Activated CD4-positive, alpha-beta T cell treated with anti-CD3 and anti-CD28 coated beads for 1 hour (primary cell): Measurements from ENCODE around the gene RASSF1.

Experiments used
- DNase-seq: peaks from one replicate; pipeline ENCODE4 v3.0.0-alpha.2; 2020

Gene RASSF1, protein sequence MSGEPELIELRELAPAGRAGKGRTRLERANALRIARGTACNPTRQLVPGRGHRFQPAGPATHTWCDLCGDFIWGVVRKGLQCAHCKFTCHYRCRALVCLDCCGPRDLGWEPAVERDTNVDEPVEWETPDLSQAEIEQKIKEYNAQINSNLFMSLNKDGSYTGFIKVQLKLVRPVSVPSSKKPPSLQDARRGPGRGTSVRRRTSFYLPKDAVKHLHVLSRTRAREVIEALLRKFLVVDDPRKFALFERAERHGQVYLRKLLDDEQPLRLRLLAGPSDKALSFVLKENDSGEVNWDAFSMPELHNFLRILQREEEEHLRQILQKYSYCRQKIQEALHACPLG

DNA sequence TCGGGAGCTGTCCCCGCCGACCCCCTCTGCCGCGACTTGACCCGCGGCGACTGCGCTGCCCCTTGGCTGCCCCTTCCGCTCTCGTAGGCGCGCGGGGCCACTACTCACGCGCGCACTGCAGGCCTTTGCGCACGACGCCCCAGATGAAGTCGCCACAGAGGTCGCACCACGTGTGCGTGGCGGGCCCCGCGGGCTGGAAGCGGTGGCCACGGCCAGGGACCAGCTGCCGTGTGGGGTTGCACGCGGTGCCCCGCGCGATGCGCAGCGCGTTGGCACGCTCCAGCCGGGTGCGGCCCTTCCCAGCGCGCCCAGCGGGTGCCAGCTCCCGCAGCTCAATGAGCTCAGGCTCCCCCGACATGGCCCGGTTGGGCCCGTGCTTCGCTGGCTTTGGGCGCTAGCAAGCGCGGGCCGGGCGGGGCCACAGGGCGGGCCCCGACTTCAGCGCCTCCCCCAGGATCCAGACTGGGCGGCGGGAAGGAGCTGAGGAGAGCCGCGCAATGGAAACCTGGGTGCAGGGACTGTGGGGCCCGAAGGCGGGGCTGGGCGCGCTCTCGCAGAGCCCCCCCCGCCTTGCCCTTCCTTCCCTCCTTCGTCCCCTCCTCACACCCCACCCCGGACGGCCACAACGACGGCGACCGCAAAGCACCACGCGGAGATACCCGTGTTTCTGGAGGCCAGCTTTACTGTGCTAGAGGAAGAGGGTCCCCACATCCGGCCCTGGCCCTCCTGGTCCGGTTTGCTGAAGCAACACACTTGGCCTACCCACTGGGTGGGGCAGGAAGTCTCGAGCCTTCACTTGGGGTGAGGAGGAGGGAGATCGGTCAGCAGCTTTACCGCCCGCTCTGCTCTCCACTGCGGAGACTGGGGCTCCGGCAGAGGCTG, at the start of gene RASSF1:
Gene RASSF1, minus strand, starts transcription at position 389 of the 882 bp plus-strand sequence. Its CDS starts 31 bp downstream, at position 358.
- no peak for DNase-seq

DNA sequence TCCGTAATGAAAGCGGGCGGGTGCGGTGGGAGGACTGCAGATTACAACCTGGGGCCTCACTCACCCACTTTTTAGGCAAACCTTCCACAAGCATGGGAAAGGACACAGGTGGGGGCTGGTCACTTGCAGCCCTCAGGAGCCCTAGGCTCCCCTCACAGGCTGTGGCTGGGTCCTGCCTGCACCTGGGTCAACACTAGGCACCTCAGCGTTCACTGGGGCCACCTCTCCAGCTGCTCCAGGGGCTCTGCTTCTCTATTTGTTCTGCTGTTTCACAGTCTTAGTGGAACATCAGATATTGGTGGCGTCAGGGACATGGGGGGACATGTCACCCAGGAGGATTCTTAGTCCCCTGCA, 48.8 kb upstream of the RASSF1 start:
- no peak for DNase-seq

DNA sequence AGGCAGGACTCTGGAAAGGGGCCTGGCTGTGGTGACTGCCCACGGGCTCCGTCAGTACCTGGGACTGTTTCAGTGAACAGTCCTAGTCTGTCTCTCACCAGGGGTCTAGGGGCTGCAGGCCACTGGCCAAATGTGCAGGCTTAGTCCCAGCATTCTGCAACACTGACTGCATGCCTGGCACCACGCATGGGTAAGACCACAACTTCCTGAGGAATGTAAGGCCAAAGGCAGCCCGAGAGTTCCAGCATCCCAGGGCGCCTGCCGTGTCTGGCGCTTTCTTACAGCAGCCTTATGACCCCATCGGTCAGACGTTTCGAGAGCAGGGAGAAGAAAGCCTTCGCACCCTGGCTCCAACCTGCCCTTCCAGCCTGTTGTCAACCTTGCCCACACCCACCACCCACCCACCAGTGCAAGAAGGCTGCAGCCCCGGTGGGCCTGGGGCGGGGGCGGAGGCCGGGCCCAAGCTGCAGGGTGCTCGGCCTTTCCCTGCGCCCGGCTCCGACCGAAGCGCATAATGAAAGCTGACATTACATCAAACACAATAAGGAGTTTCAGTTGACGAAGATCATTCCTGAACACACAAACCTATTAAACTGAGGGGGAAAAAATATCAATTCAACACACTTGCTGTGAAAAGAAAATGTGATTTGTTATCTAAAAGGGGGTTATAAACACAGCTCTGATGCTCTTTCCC, 48.2 kb upstream of the RASSF1 start:
- DNase-seq, result no peak

DNA sequence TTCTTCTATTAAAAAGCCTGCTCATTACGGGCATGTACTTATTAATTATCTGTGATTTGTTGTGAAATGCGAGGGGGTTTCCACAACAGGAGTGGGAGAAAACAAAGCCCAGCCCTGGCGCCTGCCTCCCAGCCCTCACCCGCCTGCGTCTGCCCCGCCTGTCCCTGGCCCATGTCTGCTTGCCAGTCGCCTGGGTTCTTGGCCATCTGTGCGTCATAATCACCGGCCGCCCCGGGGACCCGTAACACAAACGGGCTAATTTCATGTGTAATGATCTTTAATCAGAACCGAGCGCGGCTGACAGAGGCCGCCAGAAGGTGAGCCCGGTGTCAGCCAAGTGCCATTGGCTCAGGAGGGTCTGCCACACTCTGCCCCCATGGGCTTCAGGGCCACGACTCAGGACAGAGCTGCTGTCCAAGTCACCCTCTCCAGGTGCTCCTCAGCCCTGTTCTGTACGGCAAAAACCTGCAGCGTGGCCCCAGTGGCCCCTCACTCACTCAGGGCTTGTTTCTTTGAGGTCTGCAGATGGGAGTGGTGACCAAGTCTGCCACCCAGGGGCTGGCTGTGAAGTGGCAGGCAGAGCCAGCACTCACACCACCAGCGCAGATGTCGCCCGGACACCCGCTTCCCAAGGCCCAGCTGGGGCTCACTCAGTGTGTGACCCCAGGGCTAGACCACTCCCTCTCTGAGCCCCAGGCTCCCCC, 47.5 kb upstream of the RASSF1 start:
- no peak for DNase-seq

DNA sequence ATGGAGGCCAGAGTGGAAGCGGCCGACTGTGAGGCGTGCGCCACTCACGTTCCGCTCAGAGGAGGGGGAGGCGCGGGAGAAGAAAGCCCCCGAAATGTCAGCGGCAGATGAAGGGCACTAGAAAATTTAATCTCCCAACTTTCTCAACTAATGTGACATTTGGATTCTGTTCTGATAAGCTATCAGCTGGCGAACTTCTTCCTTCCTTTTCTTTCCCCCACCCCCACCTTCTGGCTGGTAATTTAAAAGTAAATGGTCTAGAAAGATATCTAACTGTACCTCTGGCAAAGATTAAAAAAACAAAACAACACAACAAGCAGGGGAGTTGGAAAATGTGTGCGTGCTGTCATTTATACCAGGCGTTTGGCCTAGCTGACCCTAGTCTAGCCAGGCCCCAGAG, 45.1 kb upstream of the RASSF1 start:
- DNase-seq, result no peak

DNA sequence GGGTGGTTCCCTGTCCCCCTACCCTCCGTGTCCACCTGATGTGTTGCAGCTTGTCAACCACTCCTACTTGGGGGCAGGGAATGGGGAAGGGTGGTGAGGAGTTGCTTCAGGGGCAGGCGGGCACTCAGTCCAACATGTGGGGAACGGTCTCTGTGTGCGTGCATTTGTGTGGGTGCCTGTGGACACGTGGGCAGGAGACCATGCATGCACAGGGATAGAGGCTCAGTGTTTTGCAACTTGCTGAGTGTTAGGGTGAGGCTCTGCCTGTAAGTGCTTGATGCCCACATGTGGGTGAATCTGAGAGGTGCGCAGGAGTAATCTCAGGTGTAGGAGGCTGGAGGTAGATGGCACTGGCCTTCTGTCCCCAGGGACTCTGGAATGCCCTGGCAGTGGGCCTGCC, 43.1 kb upstream of the RASSF1 start:
- no peak for DNase-seq

DNA sequence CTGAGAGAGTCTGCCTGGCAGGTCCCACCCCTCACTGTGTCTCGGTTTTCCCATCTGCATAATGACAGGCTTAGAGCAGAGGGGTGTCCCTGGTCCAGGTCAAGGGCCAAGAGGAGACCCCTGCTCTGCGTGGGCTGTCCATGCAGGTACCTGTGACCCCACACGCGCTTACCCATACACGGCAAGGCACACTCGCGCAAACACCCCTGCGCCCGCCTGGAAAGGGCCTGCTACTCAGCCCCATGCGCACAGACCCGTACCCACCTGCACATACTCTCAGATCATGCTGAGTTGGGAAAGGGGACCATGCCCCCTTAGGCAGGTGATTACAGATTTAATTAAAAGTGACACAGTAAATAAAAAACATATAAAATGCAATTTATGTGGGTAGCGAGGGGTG, 42.1 kb upstream of the RASSF1 start:
- DNase-seq, result no peak

DNA sequence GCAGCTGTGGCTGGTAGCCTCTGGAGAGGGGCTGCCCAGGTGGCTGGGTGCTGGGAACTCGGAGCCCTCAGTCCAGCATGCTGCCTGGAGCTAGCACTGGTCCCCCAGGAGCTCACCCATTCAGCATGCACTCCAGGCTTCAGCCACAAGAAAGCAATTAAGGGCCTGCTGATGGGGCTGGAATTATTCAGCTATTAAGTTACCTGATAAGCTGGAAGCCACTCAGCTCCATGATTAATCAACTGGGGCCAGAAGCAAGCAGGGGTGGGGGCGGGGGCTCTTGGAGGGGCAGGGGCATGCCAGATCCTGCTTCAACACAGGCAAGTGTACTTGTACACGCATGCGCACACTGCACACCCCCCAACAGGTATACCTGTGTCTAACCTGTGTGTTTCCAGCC, 40.7 kb upstream of the RASSF1 start:
- no peak for DNase-seq

DNA sequence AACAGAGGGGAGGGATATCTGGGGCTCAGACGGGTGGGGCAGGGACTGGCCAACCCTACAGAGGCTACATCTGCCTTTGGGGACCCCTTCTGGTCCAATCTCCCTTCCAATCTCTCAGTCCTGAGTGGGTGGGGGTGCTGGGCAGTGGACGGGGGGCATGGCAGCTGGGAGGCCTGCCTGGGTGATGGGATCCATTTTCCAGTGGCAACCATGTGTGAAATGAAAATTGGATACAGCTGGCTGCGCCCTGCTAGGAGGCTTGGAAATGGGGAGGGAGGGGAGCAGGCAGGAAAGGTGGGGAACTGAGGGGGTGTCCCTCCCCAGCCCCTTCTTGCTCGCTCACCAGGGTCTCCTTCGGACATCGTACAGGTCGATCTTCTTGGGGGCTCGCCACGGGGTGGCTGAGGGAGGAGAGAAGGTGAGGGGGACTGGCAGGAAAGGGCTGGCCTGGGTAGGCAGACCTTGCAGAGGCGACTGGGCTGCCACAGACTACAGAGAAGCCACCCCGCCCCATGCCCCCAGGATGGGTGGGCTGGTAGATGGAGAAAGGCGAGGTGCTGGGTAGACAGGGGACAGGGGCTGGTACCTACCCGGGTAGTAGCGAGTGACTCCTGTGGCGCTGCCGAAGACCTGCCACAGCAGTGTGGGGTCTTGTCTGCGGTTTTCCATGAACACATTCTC, 39.9 kb upstream of the RASSF1 start:
- DNase-seq, result no peak

DNA sequence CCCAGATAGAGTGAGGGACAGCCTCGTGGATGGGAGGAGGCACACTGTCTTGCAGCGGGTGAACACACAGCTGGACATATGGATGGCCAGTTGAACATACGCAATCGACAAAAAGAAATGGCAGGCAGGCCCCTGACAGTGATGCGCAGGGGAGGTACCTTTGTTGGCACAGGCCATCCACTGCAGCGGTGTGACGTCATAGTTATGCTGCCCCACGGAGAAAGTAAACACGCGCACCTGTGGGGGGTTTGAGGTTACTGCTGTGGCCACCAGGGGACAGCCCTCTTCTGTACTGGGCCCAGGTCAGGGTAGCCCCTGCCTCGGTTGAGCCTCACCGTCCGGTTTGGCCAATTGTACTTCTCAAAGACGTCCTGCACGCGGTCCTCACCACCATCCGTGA, 38.1 kb upstream of the RASSF1 start:
- no peak for DNase-seq

DNA sequence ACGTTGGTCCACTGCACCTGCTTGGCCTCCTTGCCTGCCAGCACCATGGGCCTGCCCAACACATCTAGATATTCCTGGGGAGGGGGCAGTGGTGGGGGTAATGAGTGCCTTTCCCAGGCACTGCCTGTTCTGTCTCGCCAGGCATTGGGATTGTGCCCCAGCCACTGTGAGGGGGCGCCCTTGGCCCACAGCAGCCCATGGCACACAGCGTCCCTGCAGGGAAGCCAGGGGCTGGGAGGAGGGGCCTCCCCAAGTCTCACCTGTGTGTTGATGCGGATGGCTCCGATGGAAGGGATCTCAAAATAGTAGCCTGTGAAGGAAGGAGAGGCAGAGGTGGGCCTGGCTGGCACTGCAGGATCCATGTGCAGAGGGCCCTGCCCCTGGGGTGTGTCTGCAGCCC, 37.4 kb upstream of the RASSF1 start:
- no peak for DNase-seq

DNA sequence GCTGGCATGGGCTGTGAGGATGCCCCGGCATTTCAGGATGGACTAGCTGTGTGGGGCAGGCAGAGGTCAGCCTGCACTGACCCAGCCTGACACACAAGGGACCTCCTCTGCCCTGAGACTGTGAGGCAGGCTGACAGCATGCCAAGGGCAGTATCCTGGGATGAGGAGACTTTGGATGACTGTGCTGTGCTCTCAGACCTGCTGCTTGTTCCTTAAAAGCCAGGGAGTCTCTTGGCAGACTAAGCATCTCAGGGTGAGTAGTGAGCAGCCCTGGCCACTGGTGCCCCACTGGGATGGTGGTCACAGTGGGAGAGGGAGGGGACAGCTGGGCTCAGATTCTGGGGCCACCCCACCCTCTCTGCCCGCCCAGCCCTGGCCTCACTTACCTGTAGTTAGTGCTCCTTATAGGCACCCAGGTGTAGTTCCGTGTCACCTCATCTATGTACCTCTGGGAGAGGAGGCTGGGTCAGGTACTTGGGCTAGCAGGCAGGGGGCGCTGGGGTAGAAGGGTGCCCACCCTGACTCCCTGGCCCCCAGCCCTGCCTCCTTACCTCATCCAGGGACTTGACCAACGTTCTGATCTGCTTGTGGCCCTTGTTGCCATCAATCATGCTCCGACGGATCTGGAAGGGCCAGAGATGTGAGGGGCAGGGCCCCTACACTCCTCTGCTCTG, 34.8 kb upstream of the RASSF1 start:
- no peak for DNase-seq

DNA sequence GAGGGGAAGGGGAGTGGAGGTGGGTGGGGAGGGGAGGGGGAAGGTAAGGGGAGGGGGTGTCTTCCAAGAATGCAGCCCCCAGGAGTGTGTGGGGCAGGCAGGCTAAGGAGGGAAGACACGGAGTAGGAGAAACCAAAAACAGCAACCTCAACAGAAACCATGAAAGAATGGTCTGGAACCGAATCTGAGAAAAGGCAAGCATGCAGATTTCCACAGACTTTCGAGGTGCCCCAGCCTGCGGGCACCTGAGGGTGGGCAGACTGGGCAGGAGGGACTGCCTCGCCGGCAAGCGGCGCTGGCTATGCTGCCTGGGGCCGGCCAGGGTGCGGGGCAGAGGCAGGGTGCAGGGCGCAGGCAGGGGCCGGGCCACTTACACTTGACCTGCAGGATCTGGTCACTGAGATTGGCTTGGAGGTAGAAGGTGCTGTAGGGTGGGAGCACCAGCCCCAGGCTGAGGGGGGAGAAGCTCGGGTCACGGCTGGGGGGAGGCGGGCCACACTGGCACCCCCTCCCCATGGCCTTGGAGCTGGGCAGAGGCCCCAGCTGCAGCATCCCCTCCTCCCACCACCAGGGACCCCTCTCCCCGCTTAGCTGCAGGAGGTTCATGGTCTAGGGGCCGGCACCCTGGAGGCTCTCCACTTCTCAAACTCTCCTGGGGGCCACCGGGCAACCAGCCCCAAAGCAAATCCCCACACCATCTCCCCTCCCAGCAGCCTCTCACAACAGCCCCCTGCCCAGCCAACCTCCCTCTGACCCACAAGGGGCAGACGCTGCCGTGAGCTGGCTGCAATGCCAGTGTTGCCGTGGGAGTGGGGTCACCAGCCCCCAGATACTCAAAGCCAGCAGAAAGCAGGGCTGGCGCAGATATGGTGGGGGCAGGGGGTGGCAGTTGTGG, 34.0 kb upstream of the RASSF1 start:
- no peak for DNase-seq

DNA sequence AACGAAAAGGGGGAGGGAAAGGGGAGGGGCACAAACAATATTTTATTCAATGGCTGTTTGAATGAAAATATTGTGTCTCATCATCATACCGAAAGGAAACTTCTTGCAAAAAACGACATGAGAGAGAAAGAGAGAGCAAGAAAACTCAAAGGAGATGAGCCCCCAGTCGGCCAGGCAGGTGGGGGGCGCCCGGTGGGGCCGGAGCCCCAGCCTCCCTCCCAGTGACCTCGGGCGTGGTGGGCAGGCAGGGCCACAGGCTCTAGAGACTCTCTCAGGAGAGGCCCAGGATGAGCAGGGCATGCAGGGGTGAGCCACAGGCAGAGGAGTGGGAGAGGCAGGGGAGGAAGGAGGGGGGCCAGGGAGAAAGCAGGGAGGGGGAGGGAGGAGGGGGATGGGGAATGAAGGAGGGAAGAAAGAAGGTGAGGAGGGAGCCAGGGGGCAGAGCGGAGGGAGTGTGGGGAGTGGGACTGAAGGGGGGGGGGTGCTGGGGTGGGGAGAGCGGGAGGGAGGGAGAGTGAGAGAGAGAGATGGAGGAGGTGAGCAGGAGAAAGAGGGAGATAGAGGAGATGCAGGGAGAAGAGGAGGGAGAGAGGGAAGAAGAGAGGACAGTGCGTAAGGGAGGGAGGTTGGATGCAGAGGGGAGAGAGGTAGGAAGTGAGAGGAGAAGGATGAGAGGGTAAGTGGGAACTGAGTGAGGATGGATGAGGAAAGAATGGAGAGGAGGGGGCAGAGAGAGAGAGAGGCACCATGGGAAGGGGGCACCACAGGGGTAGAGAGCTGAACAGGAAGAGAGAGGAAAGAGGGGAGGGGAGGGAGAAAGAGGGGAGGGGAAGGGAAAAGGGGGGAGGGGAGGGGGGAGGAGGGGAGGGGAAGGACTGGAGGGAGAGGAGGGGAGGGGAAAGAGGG, 32.8 kb upstream of the RASSF1 start:
- no peak for DNase-seq

DNA sequence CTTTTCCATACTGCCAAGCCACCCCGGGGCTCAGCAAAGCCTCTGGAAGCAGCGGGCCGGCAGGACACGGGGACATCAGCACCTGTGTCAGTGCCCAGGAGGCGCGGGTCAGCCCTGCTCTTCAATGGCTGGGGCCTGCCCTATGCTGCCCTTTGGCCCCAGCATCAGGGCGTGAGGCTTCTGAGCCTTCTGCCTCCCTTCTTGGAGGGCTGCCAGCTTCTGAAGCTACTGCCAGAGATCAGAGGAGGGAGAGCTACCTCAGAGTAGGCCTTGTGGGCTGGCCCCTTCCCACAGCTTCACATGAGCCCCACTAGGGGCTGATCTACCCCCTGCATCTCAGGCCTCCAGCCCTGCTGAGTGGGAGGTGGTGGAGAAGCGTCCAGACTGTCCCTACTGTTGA, 31.7 kb upstream of the RASSF1 start:
- DNase-seq, result no peak

DNA sequence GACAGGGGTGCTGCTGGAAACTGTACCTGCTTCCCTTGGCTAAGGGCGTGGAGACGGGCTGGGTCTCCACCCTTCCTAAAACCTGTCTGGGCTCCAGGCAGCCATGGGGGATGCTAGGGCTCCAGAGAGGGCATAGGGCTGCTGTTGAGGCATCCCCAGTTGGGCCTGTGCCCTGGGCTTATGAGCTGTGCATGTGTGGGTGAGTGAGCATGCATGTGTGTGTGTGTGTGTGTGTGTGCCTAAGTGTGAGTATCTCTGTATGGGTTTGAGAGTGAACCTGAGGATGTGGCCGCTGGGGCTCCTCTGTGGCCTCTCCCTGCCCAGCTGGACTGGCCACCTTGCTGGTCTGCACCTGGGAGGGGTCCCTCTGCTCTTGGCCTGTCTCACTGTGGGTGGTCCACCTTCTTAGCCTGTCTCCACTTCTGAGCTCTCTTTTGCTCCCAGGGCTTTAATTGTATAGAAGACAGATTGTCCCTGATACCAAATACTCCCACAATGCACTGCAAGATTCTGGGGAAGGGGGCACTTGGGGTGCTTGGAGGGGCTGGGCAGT, 30.6 kb upstream of the RASSF1 start:
- no peak for DNase-seq

DNA sequence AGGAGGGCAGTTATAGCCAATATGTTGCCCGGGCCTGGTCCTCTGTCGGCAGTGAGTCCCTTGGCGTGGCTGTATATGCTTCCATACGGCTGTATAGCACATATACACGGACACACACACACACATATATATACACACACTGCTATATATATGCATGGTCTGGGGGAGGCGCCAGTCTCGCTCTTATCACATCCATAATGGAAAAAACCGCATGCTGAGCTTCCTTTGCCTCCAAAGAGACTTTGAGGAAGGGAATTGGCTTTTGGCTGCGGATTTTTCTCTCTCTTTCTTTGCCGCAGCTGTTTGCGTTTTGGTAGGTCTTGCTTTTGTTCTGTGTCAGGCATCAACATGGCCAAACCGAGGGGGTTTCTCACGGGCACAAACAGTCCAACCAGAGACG, 30.0 kb upstream of the RASSF1 start:
- no peak for DNase-seq

DNA sequence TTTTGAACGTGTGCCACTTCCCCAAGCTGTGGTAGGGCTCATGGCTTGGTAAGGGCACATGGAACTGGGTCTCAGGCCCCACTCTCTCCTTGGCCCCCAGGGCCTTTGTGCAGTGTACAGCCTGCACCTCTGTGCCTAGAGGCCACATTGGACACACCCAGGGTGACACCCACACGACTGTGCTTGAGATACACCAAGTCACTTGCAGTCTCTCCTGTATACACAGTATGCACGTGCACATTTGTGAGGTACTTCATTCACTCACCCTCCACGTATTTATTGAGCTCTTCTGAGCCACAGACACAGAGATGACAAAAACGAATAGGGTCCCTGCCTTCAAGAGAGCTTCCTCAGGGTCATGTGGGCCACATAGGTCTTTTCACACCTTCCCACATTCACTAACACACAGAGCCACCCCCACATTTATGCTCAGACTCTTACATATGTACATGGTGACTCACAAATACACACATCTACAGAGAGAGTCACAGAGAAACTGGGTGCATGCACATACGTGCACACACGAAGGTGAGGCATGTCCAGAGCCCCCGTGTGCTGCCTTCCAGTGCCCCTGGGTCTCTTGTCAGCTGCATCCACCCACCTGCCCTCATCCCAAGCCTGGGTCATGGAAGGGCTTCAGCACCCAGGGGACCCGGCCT, 28.5 kb upstream of the RASSF1 start:
- no peak for DNase-seq

DNA sequence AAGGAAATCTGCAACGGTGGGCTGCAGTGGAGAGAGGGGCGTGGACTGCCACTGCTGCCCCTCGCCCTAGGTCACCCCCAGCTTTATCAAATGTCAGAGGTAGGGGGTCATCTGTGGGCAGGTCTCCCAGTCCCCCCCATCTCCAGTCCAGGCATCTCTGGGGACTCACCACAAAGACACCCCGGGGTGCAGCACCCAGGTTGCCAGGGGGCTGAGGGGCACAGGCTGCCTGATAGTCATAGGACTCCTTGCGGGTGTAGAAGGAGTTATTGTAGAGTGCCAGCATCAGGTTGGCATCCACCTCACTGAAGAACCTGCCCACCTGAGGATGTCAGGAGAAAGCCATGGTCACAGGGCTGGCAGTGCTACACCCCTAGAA, 25.2 kb upstream of the RASSF1 start:
- DNase-seq, result no peak
